ENCODE data around the gene UGGT2.
"Not testable (repeated sequence)": the region's sequence is repeated elsewhere in the genome, so short reads cannot be mapped to it uniquely, and the experiment has no call there.

The UGGT2 gene

GRCh38 chr13:96051491-96051890, 1.7 kb downstream of the UGGT2 start:
- DNase-seq, ATAC-seq: not testable (repeated sequence)

GRCh38 chr13:96050955-96051354, 2.2 kb downstream of the UGGT2 start:
- not testable (repeated sequence) for ATAC-seq, DNase-seq

GRCh38 chr13:96046449-96047126, 6.6 kb downstream of the UGGT2 start:
- not testable (repeated sequence) for DNase-seq, ATAC-seq

GRCh38 chr13:96044238-96044637, 9.0 kb downstream of the UGGT2 start:
- no peak for ATAC-seq
- DNase-seq = no peak

- DNase-seq = no peak
- ATAC-seq = no peak
These were observed 11.7 kb downstream of the UGGT2 start for GRCh38 chr13:96041326-96042110.

- DNase-seq (no peak), ATAC-seq (no peak)
These were observed 16.7 kb downstream of the UGGT2 start for GRCh38 chr13:96036515-96036914.

- DNase-seq = no peak
- no peak for ATAC-seq
These were observed 18.5 kb downstream of the UGGT2 start for GRCh38 chr13:96034662-96035061.

- ATAC-seq (no peak), DNase-seq (no peak)
These were observed 19.8 kb downstream of the UGGT2 start for GRCh38 chr13:96033220-96034015.

GRCh38 chr13:96032717-96033116, 20.5 kb downstream of the UGGT2 start:
- ATAC-seq = no peak
- DNase-seq = no peak

GRCh38 chr13:96029002-96029401, 24.2 kb downstream of the UGGT2 start:
- ATAC-seq (no peak), DNase-seq (no peak)

GRCh38 chr13:96027496-96027895, 25.7 kb downstream of the UGGT2 start:
- no peak for ATAC-seq
- DNase-seq = no peak

GRCh38 chr13:96025283-96025682, 27.9 kb downstream of the UGGT2 start:
- ATAC-seq (no peak), DNase-seq (no peak)

GRCh38 chr13:96020931-96021330, 32.3 kb downstream of the UGGT2 start:
- no peak for ATAC-seq

GRCh38 chr13:96020155-96020575, 33.0 kb downstream of the UGGT2 start:
- ATAC-seq (peak; percentile 23), DNase-seq (no peak)

More at GRCh38 chr13:96020931-96021330, 32.3 kb downstream of the UGGT2 start:
- DNase-seq = no peak

- ATAC-seq (no peak), DNase-seq (no peak)
These were observed 35.1 kb downstream of the UGGT2 start for GRCh38 chr13:96018135-96018534.

GRCh38 chr13:96011291-96011872, 41.8 kb downstream of the UGGT2 start:
- no peak for ATAC-seq
- DNase-seq = no peak

- DNase-seq (no peak), ATAC-seq (peak; percentile 40)
These were observed 49.9 kb downstream of the UGGT2 start for GRCh38 chr13:96003304-96003703.

- DNase-seq (no peak), ATAC-seq (no peak)
These were observed 50.7 kb downstream of the UGGT2 start for GRCh38 chr13:96002322-96003131.

GRCh38 chr13:96000069-96000468, 53.1 kb downstream of the UGGT2 start:
- no peak for DNase-seq
- ATAC-seq = no peak

GRCh38 chr13:95987841-95988240, 65.4 kb downstream of the UGGT2 start:
- DNase-seq = no peak
- no peak for ATAC-seq

GRCh38 chr13:95982144-95982543, 71.1 kb downstream of the UGGT2 start:
- no peak for DNase-seq
- ATAC-seq = no peak

Measured in stimulated activated naive CD8-positive, alpha-beta T cell treated with anti-CD3 and anti-CD28 coated beads, Interleukin-15, Interleukin-2, amounts not matched to agents 100 U/mL and 50 U/mL, for 24 hours (primary cell).